ENCODE measurements around the gene MME.

The MME gene

GRCh38 chr3:155190691-155191090 lies 110.6 kb downstream of the MME start:
- TF ChIP-seq EGR1 (IDR thresholded peaks at IDR 0.05) (no peak), FOXM1 (IDR thresholded peaks at IDR 0.05; ENCODE audit: borderline replicate concordance, low read depth) (no peak), EP300 (IDR thresholded peaks at IDR 0.05; ENCODE audit: borderline replicate concordance) (no peak), YY1 (IDR thresholded peaks at IDR 0.05; ENCODE audit: low read depth) (no peak), TEAD4 (IDR thresholded peaks at IDR 0.05) (no peak), RAD21 (IDR thresholded peaks at IDR 0.05; ENCODE audit: low read depth) (no peak), CREB1 (IDR thresholded peaks at IDR 0.05; ENCODE audit: low read depth) (no peak), MAX (IDR thresholded peaks at IDR 0.05) (no peak), ZBTB7A (IDR thresholded peaks at IDR 0.05; ENCODE audit: low read depth) (no peak)

- no peak for TF ChIP-seq NFIC (IDR thresholded peaks at IDR 0.05)
Observed at GRCh38 chr3:155192957-155193746, 113.0 kb downstream of the MME start.

- TF ChIP-seq YY1 (IDR thresholded peaks at IDR 0.05; ENCODE audit: low read depth) (no peak), TCF12 (IDR thresholded peaks at IDR 0.05; ENCODE audit: low read depth) (no peak), REST (IDR thresholded peaks at IDR 0.05; ENCODE audit: low read depth) (no peak), RAD21 (IDR thresholded peaks at IDR 0.05; ENCODE audit: low read depth) (no peak), ZBTB7A (IDR thresholded peaks at IDR 0.05; ENCODE audit: low read depth) (no peak), NFIC (IDR thresholded peaks at IDR 0.05) (no peak), CREB1 (IDR thresholded peaks at IDR 0.05; ENCODE audit: low read depth) (no peak)
Observed at GRCh38 chr3:155193868-155194267, 113.7 kb downstream of the MME start.

GRCh38 chr3:155194973-155195957 lies 115.1 kb downstream of the MME start:
- TF ChIP-seq ZBTB7A (IDR thresholded peaks at IDR 0.05; ENCODE audit: low read depth) (no peak), MAX (IDR thresholded peaks at IDR 0.05) (no peak), TAF1 (IDR thresholded peaks at IDR 0.05; ENCODE audit: low read depth) (no peak), CREB1 (IDR thresholded peaks at IDR 0.05; ENCODE audit: low read depth) (no peak), EGR1 (IDR thresholded peaks at IDR 0.05) (no peak), CEBPB (IDR thresholded peaks at IDR 0.05) (no peak), TEAD4 (IDR thresholded peaks at IDR 0.05) (no peak), NFIC (IDR thresholded peaks at IDR 0.05) (no peak), TCF12 (IDR thresholded peaks at IDR 0.05; ENCODE audit: low read depth) (no peak)

GRCh38 chr3:155196131-155197021 lies 116.3 kb downstream of the MME start:
- TF ChIP-seq RAD21 (IDR thresholded peaks at IDR 0.05; ENCODE audit: low read depth), result no peak
- no peak for TF ChIP-seq NFIC (IDR thresholded peaks at IDR 0.05)
- TF ChIP-seq MAX (IDR thresholded peaks at IDR 0.05), result no peak
- TF ChIP-seq USF1 (IDR thresholded peaks at IDR 0.05), result no peak
- TF ChIP-seq REST (IDR thresholded peaks at IDR 0.05; ENCODE audit: low read depth), result no peak
- no peak for TF ChIP-seq FOXM1 (IDR thresholded peaks at IDR 0.05; ENCODE audit: borderline replicate concordance, low read depth)

Data from Ishikawa (cell line).